K562 (cell line): ENCODE results near the gene PRRC2B. TPM values are rescaled to one million over a fixed set of nuclear protein-coding genes. Genes with fewer than 3 reads are reported as not detected.
A peak's percentile ranks its signal among the peaks of the same experiment; 100 is the strongest.

Experiments
- ARID4B ChIP-seq: sonication (generic); formaldehyde crosslinking; IDR thresholded peaks from 2 replicates; pipeline ENCODE4 v1.8.0; 2022; ENCODE audit warnings: mild to moderate bottlenecking, missing genetic modification reagents
- BCL6 ChIP-seq: fragments of 250-450 bp; sonication (Bioruptor Pico); IDR thresholded peaks from 2 replicates; pipeline ENCODE4 v1.4.0; 2020
- CHD1 ChIP-seq: fragments of 200-600 bp; sonication (generic); IDR thresholded peaks from one replicate; pipeline ENCODE4 v1.6.1; 2012; ENCODE audit warnings: mild to moderate bottlenecking, moderate library complexity, low read length, inconsistent platforms
- ESRRB ChIP-seq: fragments of 250-450 bp; sonication (Bioruptor Pico); IDR thresholded peaks from 2 replicates; pipeline ENCODE4 v1.5.0; 2020; ENCODE audit warnings: mild to moderate bottlenecking, moderate library complexity, borderline replicate concordance
- FOS ChIP-seq: IDR thresholded peaks from 3 replicates; pipeline ENCODE4 v1.6.1; 2011; ENCODE audit not compliant: insufficient read length; ENCODE audit errors: extremely low read depth
- GTF2F1 ChIP-seq: IDR thresholded peaks from 2 replicates; pipeline ENCODE4 v1.6.1; 2011; ENCODE audit warnings: low read depth, low read length, improper control_type of control experiment
- HES1 ChIP-seq: fragments of 450-650 bp; IDR thresholded peaks from 2 replicates; pipeline ENCODE4 v1.6.1; 2016; ENCODE audit warnings: low read depth, mild to moderate bottlenecking, moderate library complexity
- MAFG ChIP-seq: fragments of 450-650 bp; conservative IDR thresholded peaks from 2 replicates; pipeline ENCODE4 v1.6.1; 2016; ENCODE audit warnings: missing genetic modification characterization, missing compliant biosample characterization
- MCM2 ChIP-seq: fragments of 450-650 bp; IDR thresholded peaks from 2 replicates; pipeline ENCODE4 v1.6.1; 2017; ENCODE audit warnings: low read depth, mild to moderate bottlenecking
- PHF21A ChIP-seq: fragments of 450-650 bp; IDR thresholded peaks from 2 replicates; pipeline ENCODE4 v1.6.1; 2017; ENCODE audit warnings: low read depth, borderline replicate concordance
- POU5F1 ChIP-seq: fragments of 150-350 bp; IDR thresholded peaks from 2 replicates; pipeline ENCODE4 v1.6.1; 2014; ENCODE audit warnings: borderline replicate concordance, low read length, low read depth, mild to moderate bottlenecking; ENCODE audit not compliant: partially characterized antibody
- RBFOX2 ChIP-seq: fragments of 200-400 bp; formaldehyde crosslinking; IDR thresholded peaks from 2 replicates; pipeline ENCODE4 v1.6.1; 2017; ENCODE audit warnings: low read depth, mild to moderate bottlenecking, low read length, moderate library complexity
- RBM25 ChIP-seq: fragments of 200-400 bp; formaldehyde crosslinking; IDR thresholded peaks from 2 replicates; pipeline ENCODE4 v1.6.1; 2018; ENCODE audit warnings: low read length, low read depth, moderate library complexity; ENCODE audit not compliant: severe bottlenecking
- ZC3H4 ChIP-seq: sonication (generic); formaldehyde crosslinking; IDR thresholded peaks from 2 replicates; pipeline ENCODE4 v1.9.0; 2021; ENCODE audit warnings: missing genetic modification reagents, borderline replicate concordance
- ZNF696 ChIP-seq: fragments of 250-450 bp; sonication (Bioruptor Pico); conservative IDR thresholded peaks from 2 replicates; pipeline ENCODE4 v1.4.0; 2020; ENCODE audit warnings: mild to moderate bottlenecking, moderate library complexity
- polyA plus RNA-seq, 8 experiments: library from polyadenylated mRNA; depleted of rRNA in 4 of 8; stranded (reverse) in 5 of 8; unstranded in 3 of 8; fragments of >200 nt; fragmentation: Nextera tagmentation in 2 of 8; fragmentation: Illumina TruSeq in 1 of 8; extraction: Ambion mirVana in 2 of 8; extraction: Trizol in 1 of 8; gene quantifications; 2 replicates each; pipeline versions ENCODE4 v1.2.1 to v1.2.3, GENCODE V29; 2011 to 2014; ENCODE audit warnings: inconsistent platforms in 1 of 8, missing spikeins in 1 of 8
- total RNA-seq, 7 experiments: library from RNA; depleted of rRNA in 6 of 7; stranded (reverse); fragments of >200 nt in 6 of 7; fragmentation: Illumina TruSeq in 2 of 7; extraction: Trizol in 2 of 7; gene quantifications; 2 replicates each; pipeline versions ENCODE4 v1.2.1 to v1.2.3, GENCODE V29; 2011 to 2021; ENCODE audit warnings: low replicate concordance in 1 of 7
- TF ChIP-seq, protein P1 (sequence below): fragments of 150-350 bp; conservative IDR thresholded peaks from 2 replicates; pipeline ENCODE4 v1.6.1; 2014; ENCODE audit warnings: low read length
- TF ChIP-seq, protein P2 (sequence below): IDR thresholded peaks from 2 replicates; pipeline ENCODE4 v1.6.1; 2012; ENCODE audit warnings: low read depth, low read length, improper control_type of control experiment, borderline replicate concordance
- TF ChIP-seq, protein P3 (sequence below), 2 experiments: IDR thresholded peaks; 2 replicates each; pipeline ENCODE4 v1.6.1; 2011; ENCODE audit warnings: borderline replicate concordance in 1 of 2, control low read depth in 1 of 2, low read depth in 1 of 2, low read length in 1 of 2, mild to moderate bottlenecking in 1 of 2, mixed read lengths in 1 of 2, moderate library complexity in 1 of 2; ENCODE audit not compliant: insufficient read depth in 1 of 2, insufficient read length in 1 of 2, poor library complexity in 1 of 2, severe bottlenecking in 1 of 2; ENCODE audit errors: extremely low read depth in 1 of 2

PRRC2B gene
- total and polyA plus RNA-seq, 9 of the 15 experiments (the other 6 are each of a cell fraction or from before 2014, with no cell fraction given): 0.34 to 125 (median 30.9) TPM

GRCh38 chr9:131404581-131404980, 10.7 kb downstream of the PRRC2B start (continued):
- TF ChIP-seq HES1 (0 out of 2 replicates have a peak, but pooled peaks have one; percentile 31), ZC3H4 (CRISPR knock-in tag) (no peak), ESRRB (CRISPR knock-in tag) (no peak), POU5F1 (no peak), MCM2 (no peak), BCL6 (CRISPR knock-in tag) (no peak), MAFG (tag) (no peak), RBM25 (peak; percentile 34), FOS (no peak), PHF21A (no peak), ARID4B (CRISPR knock-in tag) (no peak), RBFOX2 (no peak), CHD1 (no peak), ZNF696 (CRISPR knock-in tag) (no peak), GTF2F1 (no peak)
- TF ChIP-seq, protein P1, sequence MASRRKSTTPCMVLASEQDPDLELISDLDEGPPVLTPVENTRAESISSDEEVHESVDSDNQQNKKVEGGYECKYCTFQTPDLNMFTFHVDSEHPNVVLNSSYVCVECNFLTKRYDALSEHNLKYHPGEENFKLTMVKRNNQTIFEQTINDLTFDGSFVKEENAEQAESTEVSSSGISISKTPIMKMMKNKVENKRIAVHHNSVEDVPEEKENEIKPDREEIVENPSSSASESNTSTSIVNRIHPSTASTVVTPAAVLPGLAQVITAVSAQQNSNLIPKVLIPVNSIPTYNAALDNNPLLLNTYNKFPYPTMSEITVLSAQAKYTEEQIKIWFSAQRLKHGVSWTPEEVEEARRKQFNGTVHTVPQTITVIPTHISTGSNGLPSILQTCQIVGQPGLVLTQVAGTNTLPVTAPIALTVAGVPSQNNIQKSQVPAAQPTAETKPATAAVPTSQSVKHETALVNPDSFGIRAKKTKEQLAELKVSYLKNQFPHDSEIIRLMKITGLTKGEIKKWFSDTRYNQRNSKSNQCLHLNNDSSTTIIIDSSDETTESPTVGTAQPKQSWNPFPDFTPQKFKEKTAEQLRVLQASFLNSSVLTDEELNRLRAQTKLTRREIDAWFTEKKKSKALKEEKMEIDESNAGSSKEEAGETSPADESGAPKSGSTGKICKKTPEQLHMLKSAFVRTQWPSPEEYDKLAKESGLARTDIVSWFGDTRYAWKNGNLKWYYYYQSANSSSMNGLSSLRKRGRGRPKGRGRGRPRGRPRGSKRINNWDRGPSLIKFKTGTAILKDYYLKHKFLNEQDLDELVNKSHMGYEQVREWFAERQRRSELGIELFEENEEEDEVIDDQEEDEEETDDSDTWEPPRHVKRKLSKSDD: no peak
- TF ChIP-seq, protein P2, sequence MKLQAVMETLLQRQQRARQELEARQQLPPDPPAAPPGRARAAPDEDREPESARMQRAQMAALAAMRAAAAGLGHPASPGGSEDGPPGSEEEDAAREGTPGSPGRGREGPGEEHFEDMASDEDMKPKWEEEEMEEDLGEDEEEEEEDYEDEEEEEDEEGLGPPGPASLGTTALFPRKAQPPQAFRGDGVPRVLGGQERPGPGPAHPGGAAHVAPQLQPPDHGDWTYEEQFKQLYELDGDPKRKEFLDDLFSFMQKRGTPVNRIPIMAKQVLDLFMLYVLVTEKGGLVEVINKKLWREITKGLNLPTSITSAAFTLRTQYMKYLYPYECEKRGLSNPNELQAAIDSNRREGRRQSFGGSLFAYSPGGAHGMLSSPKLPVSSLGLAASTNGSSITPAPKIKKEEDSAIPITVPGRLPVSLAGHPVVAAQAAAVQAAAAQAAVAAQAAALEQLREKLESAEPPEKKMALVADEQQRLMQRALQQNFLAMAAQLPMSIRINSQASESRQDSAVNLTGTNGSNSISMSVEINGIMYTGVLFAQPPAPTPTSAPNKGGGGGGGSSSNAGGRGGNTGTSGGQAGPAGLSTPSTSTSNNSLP: no peak
- TF ChIP-seq, protein P3, sequence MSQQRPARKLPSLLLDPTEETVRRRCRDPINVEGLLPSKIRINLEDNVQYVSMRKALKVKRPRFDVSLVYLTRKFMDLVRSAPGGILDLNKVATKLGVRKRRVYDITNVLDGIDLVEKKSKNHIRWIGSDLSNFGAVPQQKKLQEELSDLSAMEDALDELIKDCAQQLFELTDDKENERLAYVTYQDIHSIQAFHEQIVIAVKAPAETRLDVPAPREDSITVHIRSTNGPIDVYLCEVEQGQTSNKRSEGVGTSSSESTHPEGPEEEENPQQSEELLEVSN (IDR thresholded peaks at IDR 0.05; ENCODE audit: borderline replicate concordance in 1 of 2, extremely low read depth in 1 of 2, insufficient read depth in 1 of 2, insufficient read length in 1 of 2, low read depth in 1 of 2, low read length in 1 of 2, poor library complexity in 1 of 2, severe bottlenecking in 1 of 2): no peak
